Measurements from ENCODE around the gene SKIL.

Gene SKIL

DNA sequence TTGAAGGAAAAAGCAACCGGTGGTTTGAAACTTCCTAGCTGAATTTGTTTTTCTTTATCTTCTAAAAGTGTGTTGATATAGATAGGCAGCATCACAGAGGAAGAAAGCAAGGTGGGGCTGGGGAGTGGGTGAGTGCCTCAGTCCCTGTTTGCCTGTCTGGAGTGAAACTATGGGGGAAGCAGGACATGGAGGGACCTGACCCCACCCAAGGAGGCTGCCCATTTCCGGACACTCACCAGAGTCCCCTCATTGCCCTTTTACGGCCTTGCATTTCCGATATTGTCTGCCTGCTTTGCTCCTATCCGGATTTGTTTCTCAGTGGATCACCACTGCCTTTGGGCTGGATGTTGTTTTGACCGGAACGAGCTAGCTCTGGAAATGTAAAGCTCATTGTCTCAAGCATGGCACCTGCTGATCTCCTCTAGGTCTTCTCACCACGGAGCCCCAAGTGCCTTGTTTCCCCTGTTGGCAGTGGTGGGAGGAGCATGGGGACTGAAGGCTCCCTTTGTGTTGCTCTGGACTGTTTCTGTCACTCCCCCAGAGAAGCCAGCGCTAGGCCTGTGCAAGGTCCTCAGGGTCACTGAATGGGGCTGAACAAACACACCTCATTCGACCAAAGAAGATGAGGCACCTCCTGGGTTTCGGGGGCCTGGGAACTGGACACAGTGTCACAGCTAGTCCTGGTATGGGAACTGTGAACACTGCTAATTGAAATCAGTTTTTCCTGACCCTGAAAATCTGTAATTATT, 68.2 kb downstream of the SKIL start:
- Mint-ChIP-seq H3K36me3 (peaks cover 6% of the 10 kb centered on the region), H3K4me3 (no peak overlapping the region), H3K4me1 (no peaks in the 10 kb centered on the region), H3K27me3 (peaks cover 1% of the 10 kb centered on the region), H3K27ac (no peak overlapping the region), H3K9me3 (no peaks in the 10 kb centered on the region)
- ATAC-seq (ENCODE audit: low read depth) = no peak
- no peak for DNase-seq (ENCODE audit: low spot score in 2 of 2)

DNA sequence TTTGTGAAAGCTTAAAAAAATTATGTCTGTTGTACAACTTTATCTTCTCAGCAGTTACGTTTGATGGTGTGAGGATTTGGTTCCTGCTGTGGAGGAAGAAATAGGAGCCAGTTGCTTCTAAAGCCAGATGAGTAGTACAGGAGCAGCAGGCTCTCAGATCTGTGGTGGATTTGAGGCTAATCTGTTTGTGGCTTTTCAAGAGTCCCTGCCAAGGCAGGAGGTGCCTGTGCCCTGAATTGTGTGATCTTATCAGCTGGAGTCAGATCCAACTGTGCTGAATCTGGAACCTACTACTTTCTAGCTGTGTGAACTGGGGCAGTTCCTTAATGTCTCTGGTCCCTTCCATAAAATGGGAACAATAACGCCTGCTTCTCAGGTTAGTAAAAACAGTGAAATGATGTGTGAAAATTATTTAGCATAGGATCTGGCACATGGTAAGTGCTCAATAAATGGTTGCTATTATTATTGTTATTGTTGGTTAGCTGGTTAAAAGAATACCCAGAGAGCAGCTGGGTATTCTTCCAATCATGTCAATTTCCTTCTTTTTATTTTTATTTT, 68.8 kb downstream of the SKIL start:
- Mint-ChIP-seq H3K36me3 (peaks cover 6% of the 10 kb centered on the region), H3K27me3 (peaks cover 1% of the 10 kb centered on the region), H3K9me3 (no peaks in the 10 kb centered on the region), H3K4me1 (no peaks in the 10 kb centered on the region), H3K4me3 (no peak overlapping the region), H3K27ac (no peak overlapping the region)
- DNase-seq (ENCODE audit: low spot score in 2 of 2) = no peak
- ATAC-seq (ENCODE audit: low read depth) = no peak

DNA sequence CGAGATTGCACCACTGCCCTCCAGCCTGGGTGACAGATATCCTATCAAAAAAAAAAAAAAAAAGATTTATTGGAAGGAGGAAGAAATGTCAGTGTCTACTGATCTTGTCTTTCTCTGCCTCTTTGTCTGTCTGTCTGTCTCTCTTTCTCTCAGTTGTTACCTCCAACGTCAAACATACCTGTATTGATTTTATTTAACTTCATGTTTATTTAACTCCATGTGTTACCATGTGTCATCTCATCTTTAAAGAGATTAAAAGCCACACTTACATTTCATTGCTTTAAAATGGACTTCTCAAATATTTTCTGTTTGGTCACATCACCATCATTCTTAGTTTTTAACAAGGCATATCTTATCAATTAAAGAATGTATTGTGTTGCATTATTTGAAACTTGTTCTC, 70.6 kb downstream of the SKIL start:
- H3K4me3 Mint-ChIP-seq = no peak overlapping the region
- no peaks in the 10 kb centered on the region for H3K9me3 Mint-ChIP-seq
- peaks cover 1% of the 10 kb centered on the region for H3K27me3 Mint-ChIP-seq
- DNase-seq (ENCODE audit: low spot score in 2 of 2) (no peak), ATAC-seq (ENCODE audit: low read depth) (no peak)
- H3K36me3 Mint-ChIP-seq = peaks cover 6% of the 10 kb centered on the region
- H3K4me1 Mint-ChIP-seq = no peaks in the 10 kb centered on the region
- H3K27ac Mint-ChIP-seq = no peak overlapping the region

DNA sequence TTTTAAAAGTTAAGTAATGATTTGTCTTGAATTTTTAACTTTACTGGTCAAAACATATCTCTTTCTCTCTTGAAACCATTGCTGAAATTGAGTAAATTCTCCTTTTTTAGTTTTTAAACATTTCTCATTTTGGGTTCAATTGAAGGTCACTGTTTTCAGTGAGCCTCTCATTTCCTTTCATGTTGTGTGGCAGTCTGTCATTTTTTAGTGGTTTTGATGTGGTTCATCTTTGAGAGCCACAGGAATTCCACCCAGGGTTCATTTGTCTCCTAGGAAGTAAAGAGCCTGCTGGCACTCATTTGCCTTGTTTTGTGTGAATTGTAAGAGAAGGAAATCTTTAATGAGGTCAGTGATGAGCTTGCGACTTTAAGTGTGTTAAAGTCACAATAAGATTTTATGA, 71.5 kb downstream of the SKIL start:
- DNase-seq (ENCODE audit: low spot score in 2 of 2) = no peak
- no peaks in the 10 kb centered on the region for H3K4me1 Mint-ChIP-seq
- H3K27ac Mint-ChIP-seq = no peak overlapping the region

DNA sequence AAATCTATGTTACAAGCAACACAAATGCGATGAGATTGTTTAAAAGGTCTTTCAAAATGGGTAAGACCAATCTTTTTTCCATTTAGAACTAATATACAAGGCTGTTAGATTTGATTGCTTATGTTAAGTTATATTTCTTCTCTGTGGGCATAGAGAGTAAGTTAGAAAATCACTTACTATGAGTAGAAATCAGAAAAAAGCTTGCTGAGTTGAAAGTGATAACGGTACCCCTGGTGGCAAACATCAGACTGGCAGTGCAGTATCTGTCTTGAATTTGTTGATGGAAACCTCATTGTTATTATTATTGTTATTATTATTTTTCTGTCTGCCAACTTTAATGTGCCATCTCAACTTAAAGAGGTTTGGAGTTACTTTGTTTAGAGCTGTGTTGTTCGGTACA, 73.5 kb downstream of the SKIL start:
- peaks cover under 1% of the 10 kb centered on the region for H3K27me3 Mint-ChIP-seq
- no peak overlapping the region for H3K27ac Mint-ChIP-seq
- no peaks in the 10 kb centered on the region for H3K4me1 Mint-ChIP-seq

More for the DNA sequence above, 71.5 kb downstream of the SKIL start:
- H3K27me3 Mint-ChIP-seq = peaks cover 1% of the 10 kb centered on the region
- no peaks in the 10 kb centered on the region for H3K9me3 Mint-ChIP-seq
- H3K4me3 Mint-ChIP-seq = no peak overlapping the region
- peaks cover 6% of the 10 kb centered on the region for H3K36me3 Mint-ChIP-seq
- no peak for ATAC-seq (ENCODE audit: low read depth)

DNA sequence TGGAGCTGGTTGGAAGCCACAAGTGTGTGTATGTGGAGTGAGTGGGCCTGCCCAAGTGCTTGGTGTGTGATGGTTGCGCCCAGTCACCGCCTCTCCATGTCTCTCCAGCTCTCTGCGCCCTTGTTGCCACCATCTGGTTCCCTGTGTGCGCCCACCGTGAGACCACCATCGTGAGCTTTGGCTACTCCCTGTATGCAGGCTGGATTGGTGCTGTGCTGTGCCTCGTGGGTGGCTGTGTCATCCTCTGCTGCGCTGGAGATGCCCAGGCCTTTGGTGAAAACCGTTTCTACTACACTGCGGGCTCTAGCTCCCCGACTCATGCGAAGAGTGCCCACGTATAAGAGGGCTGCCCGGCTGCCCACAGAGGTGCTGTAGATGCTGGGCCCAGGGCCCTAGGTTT, 74.9 kb downstream of the SKIL start:
- no peaks in the 10 kb centered on the region for H3K9me3 Mint-ChIP-seq
- H3K27ac Mint-ChIP-seq = no peak overlapping the region
- H3K4me3 Mint-ChIP-seq = no peak overlapping the region
- ATAC-seq (ENCODE audit: low read depth) (no peak), DNase-seq (ENCODE audit: low spot score in 2 of 2) (no peak)
- no peaks in the 10 kb centered on the region for H3K4me1 Mint-ChIP-seq
- H3K36me3 Mint-ChIP-seq = no peaks in the 10 kb centered on the region
- H3K27me3 Mint-ChIP-seq = no peaks in the 10 kb centered on the region

More for the DNA sequence above, 73.5 kb downstream of the SKIL start:
- Mint-ChIP-seq H3K9me3 (no peaks in the 10 kb centered on the region), H3K36me3 (peaks cover under 1% of the 10 kb centered on the region), H3K4me3 (no peak overlapping the region)
- DNase-seq (ENCODE audit: low spot score in 2 of 2) = no peak
- no peak for ATAC-seq (ENCODE audit: low read depth)

DNA sequence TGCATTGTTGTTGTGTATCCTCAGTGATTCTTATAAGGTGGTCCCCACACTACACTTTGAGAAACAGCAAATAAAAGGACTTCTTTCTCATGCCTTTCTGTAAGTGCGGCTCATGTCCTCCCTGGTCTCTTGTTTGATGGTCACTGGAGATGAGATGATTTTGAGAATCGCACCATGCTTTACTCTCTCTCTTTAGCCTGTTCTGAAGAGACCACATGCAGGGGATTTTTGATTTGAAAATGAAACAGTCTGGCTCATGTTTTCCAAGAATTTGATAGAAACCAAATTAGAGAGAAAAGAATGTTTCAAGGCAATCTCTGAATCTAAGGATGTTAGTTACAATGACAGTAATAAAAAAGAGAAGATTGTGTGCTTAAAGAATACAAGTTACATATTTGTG, 79.2 kb downstream of the SKIL start:
- H3K4me3 Mint-ChIP-seq = no peak overlapping the region
- no peaks in the 10 kb centered on the region for H3K27me3 Mint-ChIP-seq
- ATAC-seq (ENCODE audit: low read depth) = no peak
- DNase-seq (ENCODE audit: low spot score in 2 of 2) = no peak
- H3K27ac Mint-ChIP-seq = no peak overlapping the region
- no peaks in the 10 kb centered on the region for H3K36me3 Mint-ChIP-seq
- no peaks in the 10 kb centered on the region for H3K4me1 Mint-ChIP-seq
- no peaks in the 10 kb centered on the region for H3K9me3 Mint-ChIP-seq

DNA sequence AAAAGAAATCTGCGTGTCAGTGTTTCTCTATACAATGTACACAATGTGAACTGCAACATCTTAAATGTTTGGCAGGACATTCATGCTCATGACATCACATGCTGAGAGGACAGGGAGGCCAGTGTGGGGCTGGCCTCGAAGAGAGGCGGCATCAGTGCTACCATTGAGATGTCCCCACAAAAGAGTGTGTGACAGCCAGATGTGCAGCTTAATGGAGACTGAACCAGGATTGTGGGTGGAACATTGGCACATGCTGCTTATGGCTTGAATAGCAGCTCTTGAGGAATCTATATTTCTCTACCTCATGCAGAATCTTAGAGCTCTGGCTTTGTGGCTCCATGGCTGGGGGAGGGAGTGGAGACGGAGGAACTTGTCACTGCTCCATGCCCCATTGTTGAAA, 79.7 kb downstream of the SKIL start:
- Mint-ChIP-seq H3K4me1 (no peaks in the 10 kb centered on the region), H3K36me3 (no peaks in the 10 kb centered on the region), H3K4me3 (no peak overlapping the region), H3K9me3 (no peaks in the 10 kb centered on the region), H3K27ac (no peak overlapping the region), H3K27me3 (no peaks in the 10 kb centered on the region)
- DNase-seq (ENCODE audit: low spot score in 2 of 2) (no peak), ATAC-seq (ENCODE audit: low read depth) (no peak)

DNA sequence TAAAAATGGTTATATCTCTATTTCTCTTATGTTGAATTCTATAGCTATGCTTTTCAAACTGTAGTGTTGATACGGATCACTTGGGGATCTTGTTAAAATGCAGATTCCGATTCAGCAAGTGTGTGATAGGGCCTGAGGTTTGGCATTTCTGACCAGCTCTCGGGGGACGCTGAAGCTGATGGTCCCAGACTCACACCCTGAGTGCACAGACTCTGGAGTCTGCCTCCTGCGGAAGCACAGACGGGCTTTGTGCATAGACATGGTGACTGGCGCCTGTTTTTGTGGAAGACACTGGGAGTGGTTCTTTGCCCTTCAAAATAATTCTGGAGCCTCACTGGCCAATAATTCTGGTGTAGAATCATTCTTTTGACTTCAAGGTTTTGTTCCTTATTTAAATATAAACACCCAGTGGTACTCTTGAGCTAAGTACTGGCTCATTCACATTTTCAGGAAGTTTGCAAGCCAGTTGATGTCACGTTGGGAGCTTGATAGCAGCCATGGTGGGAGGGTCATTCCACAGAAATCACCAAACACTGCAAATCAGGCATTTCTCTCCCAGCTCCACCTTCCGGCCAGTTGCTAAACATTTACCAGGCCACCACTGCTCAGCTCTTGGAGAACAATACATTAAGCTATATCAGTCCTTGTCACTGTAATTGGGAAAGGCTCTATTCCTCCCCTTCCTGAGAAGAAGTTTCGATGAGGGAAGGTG, 80.3 kb downstream of the SKIL start:
- Mint-ChIP-seq H3K27me3 (peaks cover 4% of the 10 kb centered on the region), H3K9me3 (no peaks in the 10 kb centered on the region), H3K4me3 (no peak overlapping the region), H3K36me3 (no peaks in the 10 kb centered on the region), H3K27ac (no peak overlapping the region), H3K4me1 (no peaks in the 10 kb centered on the region)
- ATAC-seq (ENCODE audit: low read depth) = no peak
- no peak for DNase-seq (ENCODE audit: low spot score in 2 of 2)

DNA sequence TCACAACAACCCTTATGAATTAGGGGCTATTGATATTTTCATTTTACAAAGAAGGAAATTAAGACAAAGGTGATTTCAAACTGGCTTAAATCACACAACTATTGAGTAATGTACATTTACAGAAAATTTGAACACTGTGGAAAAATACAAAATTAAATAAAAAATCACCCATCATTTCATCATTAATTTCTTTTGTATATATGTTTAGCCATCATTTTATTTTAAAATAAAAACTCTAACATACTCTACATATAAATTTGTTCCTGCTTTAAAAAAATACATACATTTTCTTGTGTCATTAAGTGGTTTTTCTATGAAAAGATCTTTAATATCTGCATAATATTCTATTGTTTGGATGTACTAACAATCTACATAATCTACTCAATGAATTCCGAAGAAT, 81.3 kb downstream of the SKIL start:
- H3K27me3 Mint-ChIP-seq = peaks cover 4% of the 10 kb centered on the region
- no peaks in the 10 kb centered on the region for H3K9me3 Mint-ChIP-seq
- no peak overlapping the region for H3K27ac Mint-ChIP-seq
- DNase-seq (ENCODE audit: low spot score in 2 of 2) = no peak
- H3K4me1 Mint-ChIP-seq = no peaks in the 10 kb centered on the region
- ATAC-seq (ENCODE audit: low read depth) = no peak
- H3K4me3 Mint-ChIP-seq = no peak overlapping the region
- no peaks in the 10 kb centered on the region for H3K36me3 Mint-ChIP-seq

DNA sequence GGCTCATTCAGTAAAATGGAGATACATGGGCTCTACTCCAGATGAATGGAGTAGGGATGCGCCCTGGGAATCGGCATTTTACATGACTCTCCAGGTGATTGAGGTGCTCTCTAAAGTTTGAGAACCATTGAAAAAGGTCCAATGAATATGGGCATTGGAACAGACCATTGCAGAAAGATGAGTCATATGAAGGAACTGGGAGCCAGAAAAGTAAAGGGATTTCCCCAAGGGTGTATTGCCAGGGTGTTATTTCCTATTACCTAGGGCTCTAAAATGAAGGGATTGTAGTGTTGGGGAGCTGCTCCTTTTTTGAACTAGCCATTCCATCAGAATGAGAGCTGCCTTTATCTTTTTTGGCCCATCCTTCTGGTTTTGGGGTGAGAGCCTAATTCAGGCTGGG, 82.8 kb downstream of the SKIL start:
- no peak for DNase-seq (ENCODE audit: low spot score in 2 of 2)
- Mint-ChIP-seq H3K27ac (no peak overlapping the region), H3K4me3 (no peak overlapping the region), H3K9me3 (no peaks in the 10 kb centered on the region), H3K36me3 (no peaks in the 10 kb centered on the region), H3K4me1 (no peaks in the 10 kb centered on the region), H3K27me3 (peaks cover 4% of the 10 kb centered on the region)
- no peak for ATAC-seq (ENCODE audit: low read depth)

DNA sequence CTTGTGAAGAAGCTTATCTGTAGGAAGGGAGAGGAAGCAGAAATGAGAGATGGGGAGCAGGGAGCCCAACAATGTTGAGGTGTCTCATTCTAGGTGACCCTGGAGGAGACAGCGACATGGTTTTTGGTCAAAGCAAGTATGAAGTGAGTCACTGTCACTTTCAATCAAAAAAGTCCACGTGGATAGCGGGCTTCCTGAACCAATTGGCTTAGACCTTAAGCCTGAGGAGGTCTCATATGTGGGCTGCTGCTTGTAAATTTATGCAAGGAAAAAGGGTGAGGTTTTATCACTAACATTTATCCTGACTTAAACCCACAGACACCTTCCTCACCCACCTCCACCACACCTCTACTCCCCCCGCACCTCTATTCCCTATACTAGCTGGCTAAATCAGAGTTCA, 83.9 kb downstream of the SKIL start:
- no peak for DNase-seq (ENCODE audit: low spot score in 2 of 2)
- H3K9me3 Mint-ChIP-seq = no peaks in the 10 kb centered on the region
- peaks cover 4% of the 10 kb centered on the region for H3K27me3 Mint-ChIP-seq
- H3K4me1 Mint-ChIP-seq = no peaks in the 10 kb centered on the region
- H3K4me3 Mint-ChIP-seq = no peak overlapping the region
- H3K36me3 Mint-ChIP-seq = no peaks in the 10 kb centered on the region
- no peak overlapping the region for H3K27ac Mint-ChIP-seq
- no peak for ATAC-seq (ENCODE audit: low read depth)

DNA sequence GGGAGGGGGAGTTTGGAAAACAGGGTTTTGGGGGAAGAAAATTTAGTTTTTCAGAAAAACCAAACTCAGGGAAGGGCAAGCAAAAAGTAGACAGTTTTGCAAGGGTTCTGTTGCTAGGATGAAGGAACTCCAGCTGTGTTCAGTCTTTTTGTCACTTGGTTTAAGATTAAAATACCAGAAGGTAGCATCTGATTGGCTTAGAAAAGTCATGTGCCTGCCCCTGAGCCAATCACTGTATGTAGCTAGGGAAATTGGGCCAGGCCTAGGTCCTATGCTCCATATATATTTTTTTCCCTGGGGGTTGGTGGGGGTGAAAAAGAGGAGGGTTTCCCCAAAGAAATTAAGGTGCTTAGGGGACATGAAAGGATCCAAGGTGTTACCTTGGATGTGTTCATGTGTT, 85.4 kb downstream of the SKIL start:
- no peaks in the 10 kb centered on the region for H3K36me3 Mint-ChIP-seq
- no peak overlapping the region for H3K27ac Mint-ChIP-seq
- peaks cover 4% of the 10 kb centered on the region for H3K27me3 Mint-ChIP-seq
- no peak overlapping the region for H3K4me3 Mint-ChIP-seq
- DNase-seq (ENCODE audit: low spot score in 2 of 2) = no peak
- H3K9me3 Mint-ChIP-seq = no peaks in the 10 kb centered on the region
- ATAC-seq (ENCODE audit: low read depth) = no peak
- H3K4me1 Mint-ChIP-seq = peaks cover under 1% of the 10 kb centered on the region

DNA sequence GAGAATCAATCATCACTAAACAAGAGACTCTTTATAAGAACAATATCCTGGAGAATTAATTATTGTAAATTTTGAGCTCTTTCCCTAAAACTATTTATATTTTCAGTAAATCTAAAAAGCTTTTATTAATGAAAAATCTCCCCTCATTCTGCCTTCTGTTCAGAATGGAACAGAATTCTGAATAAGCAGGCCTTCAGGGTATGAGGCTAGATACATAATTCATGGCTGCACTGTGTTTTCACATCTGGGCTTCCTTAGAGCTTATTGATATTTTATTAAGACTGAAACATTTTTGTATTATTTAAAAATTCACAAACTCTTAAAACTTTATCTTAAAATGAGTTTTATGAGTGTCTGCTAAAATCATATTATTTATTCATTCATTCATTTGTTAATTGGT, 85.9 kb downstream of the SKIL start:
- H3K27me3 Mint-ChIP-seq = peaks cover 4% of the 10 kb centered on the region
- H3K4me3 Mint-ChIP-seq = no peak overlapping the region
- H3K36me3 Mint-ChIP-seq = no peaks in the 10 kb centered on the region
- ATAC-seq (ENCODE audit: low read depth) (no peak), DNase-seq (ENCODE audit: low spot score in 2 of 2) (no peak)
- H3K27ac Mint-ChIP-seq = no peak overlapping the region
- peaks cover 3% of the 10 kb centered on the region for H3K4me1 Mint-ChIP-seq
- no peaks in the 10 kb centered on the region for H3K9me3 Mint-ChIP-seq
